WTC11 (cell line): ENCODE results near the gene STAB2.

ENCODE experiments used
- E2F4 ChIP-seq: sonication (generic); formaldehyde crosslinking; IDR thresholded peaks from 2 replicates; pipeline ENCODE4 v1.8.1; 2022; ENCODE audit warnings: low read depth, mild to moderate bottlenecking, moderate library complexity, missing genetic modification reagents, borderline replicate concordance
- ELF4 ChIP-seq: sonication (generic); formaldehyde crosslinking; IDR thresholded peaks from 2 replicates; pipeline ENCODE4 v1.8.1; 2022; ENCODE audit warnings: low read depth, mild to moderate bottlenecking, moderate library complexity, missing genetic modification reagents
- ESRRA ChIP-seq: sonication (generic); formaldehyde crosslinking; IDR thresholded peaks from 2 replicates; pipeline ENCODE4 v1.8.1; 2022; ENCODE audit warnings: mild to moderate bottlenecking, missing genetic modification reagents, borderline replicate concordance
- FOXJ3 ChIP-seq: sonication (generic); formaldehyde crosslinking; IDR thresholded peaks from 2 replicates; pipeline ENCODE4 v1.9.0; 2021; ENCODE audit warnings: missing genetic modification reagents, mild to moderate bottlenecking, borderline replicate concordance
- KAT7 ChIP-seq: sonication (generic); formaldehyde crosslinking; IDR thresholded peaks from 2 replicates; pipeline ENCODE4 v1.8.1; 2023; ENCODE audit warnings: missing genetic modification reagents, mild to moderate bottlenecking, borderline replicate concordance
- MAX ChIP-seq: sonication (generic); formaldehyde crosslinking; IDR thresholded peaks from 2 replicates; pipeline ENCODE4 v1.8.0; 2022; ENCODE audit warnings: mild to moderate bottlenecking, missing genetic modification reagents
- NFE2L1 ChIP-seq: sonication (generic); formaldehyde crosslinking; IDR thresholded peaks from 2 replicates; pipeline ENCODE4 v1.8.1; 2023; ENCODE audit warnings: missing genetic modification reagents
- SP1 ChIP-seq: sonication (generic); formaldehyde crosslinking; conservative IDR thresholded peaks from 2 replicates; pipeline ENCODE4 v1.8.1; 2022; ENCODE audit warnings: missing genetic modification reagents
- TCF7 ChIP-seq: sonication (generic); formaldehyde crosslinking; IDR thresholded peaks from 2 replicates; pipeline ENCODE4 v1.8.0; 2022; ENCODE audit warnings: mild to moderate bottlenecking, low read depth, missing genetic modification reagents, moderate library complexity
- TEAD1 ChIP-seq: sonication (generic); formaldehyde crosslinking; IDR thresholded peaks from 2 replicates; pipeline ENCODE4 v1.8.0; 2022; ENCODE audit warnings: mild to moderate bottlenecking, missing genetic modification reagents
- ZSCAN18 ChIP-seq: fragments of 250-450 bp; sonication (Bioruptor Pico); IDR thresholded peaks from 2 replicates; pipeline ENCODE4 v2.1.2; 2022; ENCODE audit warnings: mild to moderate bottlenecking, moderate library complexity
- TF ChIP-seq, protein P1 (sequence below): fragments of 200-600 bp; IDR thresholded peaks from 2 replicates; pipeline ENCODE4 v1.8.0; 2022; ENCODE audit warnings: antibody characterized with exemption
- TF ChIP-seq, protein P2 (sequence below): sonication (generic); formaldehyde crosslinking; IDR thresholded peaks from 2 replicates; pipeline ENCODE4 v1.8.1; 2023; ENCODE audit warnings: mild to moderate bottlenecking, missing genetic modification reagents, moderate library complexity

- TF ChIP-seq, protein P1, sequence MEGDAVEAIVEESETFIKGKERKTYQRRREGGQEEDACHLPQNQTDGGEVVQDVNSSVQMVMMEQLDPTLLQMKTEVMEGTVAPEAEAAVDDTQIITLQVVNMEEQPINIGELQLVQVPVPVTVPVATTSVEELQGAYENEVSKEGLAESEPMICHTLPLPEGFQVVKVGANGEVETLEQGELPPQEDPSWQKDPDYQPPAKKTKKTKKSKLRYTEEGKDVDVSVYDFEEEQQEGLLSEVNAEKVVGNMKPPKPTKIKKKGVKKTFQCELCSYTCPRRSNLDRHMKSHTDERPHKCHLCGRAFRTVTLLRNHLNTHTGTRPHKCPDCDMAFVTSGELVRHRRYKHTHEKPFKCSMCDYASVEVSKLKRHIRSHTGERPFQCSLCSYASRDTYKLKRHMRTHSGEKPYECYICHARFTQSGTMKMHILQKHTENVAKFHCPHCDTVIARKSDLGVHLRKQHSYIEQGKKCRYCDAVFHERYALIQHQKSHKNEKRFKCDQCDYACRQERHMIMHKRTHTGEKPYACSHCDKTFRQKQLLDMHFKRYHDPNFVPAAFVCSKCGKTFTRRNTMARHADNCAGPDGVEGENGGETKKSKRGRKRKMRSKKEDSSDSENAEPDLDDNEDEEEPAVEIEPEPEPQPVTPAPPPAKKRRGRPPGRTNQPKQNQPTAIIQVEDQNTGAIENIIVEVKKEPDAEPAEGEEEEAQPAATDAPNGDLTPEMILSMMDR, result no peak
- TF ChIP-seq ELF4 (no peak), SP1 (CRISPR knock-in tag) (no peak), MAX (no peak), TEAD1 (CRISPR knock-in tag) (no peak), NFE2L1 (CRISPR knock-in tag) (no peak), E2F4 (CRISPR knock-in tag) (no peak), TCF7 (CRISPR knock-in tag) (no peak), KAT7 (CRISPR knock-in tag) (no peak), FOXJ3 (CRISPR knock-in tag) (no peak), ESRRA (CRISPR knock-in tag) (no peak), ZSCAN18 (no peak)
- TF ChIP-seq, protein P2, sequence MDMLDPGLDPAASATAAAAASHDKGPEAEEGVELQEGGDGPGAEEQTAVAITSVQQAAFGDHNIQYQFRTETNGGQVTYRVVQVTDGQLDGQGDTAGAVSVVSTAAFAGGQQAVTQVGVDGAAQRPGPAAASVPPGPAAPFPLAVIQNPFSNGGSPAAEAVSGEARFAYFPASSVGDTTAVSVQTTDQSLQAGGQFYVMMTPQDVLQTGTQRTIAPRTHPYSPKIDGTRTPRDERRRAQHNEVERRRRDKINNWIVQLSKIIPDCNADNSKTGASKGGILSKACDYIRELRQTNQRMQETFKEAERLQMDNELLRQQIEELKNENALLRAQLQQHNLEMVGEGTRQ (CRISPR knock-in tag), result no peak
Observed at GRCh38 chr12:103566398-103566797, 20.7 kb upstream of the STAB2 start.
